KMS-11 (cell line): Measurements from ENCODE around the gene FAM3B.

Experiments
- H2AFZ ChIP-seq: fragments of 200-600 bp; sonication (generic); 2 replicates; pipeline ENCODE4 v1.6.1; 2016; ENCODE audit warnings: antibody characterized with exemption, mixed run types, low read depth
- H3K27ac ChIP-seq: fragments of 200-600 bp; sonication (generic); 2 replicates; pipeline ENCODE4 v1.6.1; 2016; ENCODE audit warnings: mild to moderate bottlenecking, mixed run types
- H3K27me3 ChIP-seq: fragments of 200-600 bp; sonication (generic); 2 replicates; pipeline ENCODE4 v1.6.1; 2017; ENCODE audit warnings: mild to moderate bottlenecking, low read depth, mixed run types, moderate library complexity; ENCODE audit not compliant: insufficient read depth
- H3K36me3 ChIP-seq: fragments of 200-600 bp; sonication (generic); 2 replicates; pipeline ENCODE4 v1.6.1; 2017; ENCODE audit warnings: mild to moderate bottlenecking, mixed run types; ENCODE audit not compliant: insufficient read depth
- H3K4me1 ChIP-seq: fragments of 200-600 bp; sonication (generic); 2 replicates; pipeline ENCODE4 v1.6.1; 2016; ENCODE audit warnings: mild to moderate bottlenecking, low read depth, mixed run types; ENCODE audit not compliant: poor library complexity, severe bottlenecking
- H3K4me2 ChIP-seq: fragments of 200-600 bp; sonication (generic); 2 replicates; pipeline ENCODE4 v1.7.0; 2016; ENCODE audit warnings: mild to moderate bottlenecking, mixed run types
- H3K4me3 ChIP-seq: fragments of 200-600 bp; sonication (generic); IDR thresholded peaks from 2 replicates; pipeline ENCODE4 v1.6.1; 2017; ENCODE audit warnings: low read depth, low read length, mixed read lengths; ENCODE audit not compliant: insufficient read depth
- H3K79me2 ChIP-seq: fragments of 200-600 bp; sonication (generic); 2 replicates; pipeline ENCODE4 v1.6.1; 2016; ENCODE audit warnings: low read depth, mixed run types; ENCODE audit not compliant: insufficient read depth
- H3K9ac ChIP-seq: fragments of 200-600 bp; sonication (generic); 2 replicates; pipeline ENCODE4 v1.6.1; 2016; ENCODE audit warnings: mild to moderate bottlenecking, mixed run types
- H4K20me1 ChIP-seq: fragments of 200-600 bp; sonication (generic); 2 replicates; pipeline ENCODE4 v1.6.1; 2016; ENCODE audit warnings: mild to moderate bottlenecking, mixed run types; ENCODE audit not compliant: insufficient read depth
- CTCF ChIP-seq: fragments of 200-600 bp; sonication (generic); conservative IDR thresholded peaks from 2 replicates; pipeline ENCODE4 v1.6.1; 2017; ENCODE audit warnings: low read depth, mild to moderate bottlenecking, antibody characterized with exemption, low read length, moderate library complexity, mixed read lengths

The FAM3B gene

GRCh38 chr21:41365377-41366107, 48.9 kb downstream of the FAM3B start:
- Histone ChIP-seq H2AFZ (no peak overlapping the region), H3K27ac (no peak overlapping the region), H3K9ac (no peak overlapping the region)

GRCh38 chr21:41366522-41367151, 50.0 kb downstream of the FAM3B start:
- no peaks in the 10 kb centered on the region for H4K20me1 ChIP-seq
- H3K36me3 ChIP-seq: no peaks in the 10 kb centered on the region
- no peak overlapping the region for H3K4me2 ChIP-seq
- H3K4me1 ChIP-seq: peaks cover 18% of the 10 kb centered on the region
- no peaks in the 10 kb centered on the region for H3K79me2 ChIP-seq
- H3K4me3 ChIP-seq: no peak overlapping the region
- no peaks in the 10 kb centered on the region for H3K27me3 ChIP-seq
- no peak for TF ChIP-seq CTCF
- H2AFZ ChIP-seq: no peak overlapping the region
- H3K9ac ChIP-seq: no peak overlapping the region
- no peak overlapping the region for H3K27ac ChIP-seq

More at GRCh38 chr21:41365377-41366107, 48.9 kb downstream of the FAM3B start:
- H3K4me2 ChIP-seq: no peak overlapping the region
- no peaks in the 10 kb centered on the region for H3K27me3 ChIP-seq
- no peaks in the 10 kb centered on the region for H3K36me3 ChIP-seq
- H3K4me1 ChIP-seq: peaks cover 27% of the 10 kb centered on the region
- H3K79me2 ChIP-seq: no peaks in the 10 kb centered on the region
- no peak overlapping the region for H3K4me3 ChIP-seq
- no peaks in the 10 kb centered on the region for H4K20me1 ChIP-seq
- TF ChIP-seq CTCF: no peak

GRCh38 chr21:41367301-41367944, 50.8 kb downstream of the FAM3B start:
- no peak overlapping the region for H2AFZ ChIP-seq
- H3K79me2 ChIP-seq: no peaks in the 10 kb centered on the region
- H3K27ac ChIP-seq: no peak overlapping the region
- peaks cover 10% of the 10 kb centered on the region for H3K4me1 ChIP-seq
- H3K27me3 ChIP-seq: no peaks in the 10 kb centered on the region
- H4K20me1 ChIP-seq: no peaks in the 10 kb centered on the region
- TF ChIP-seq CTCF: no peak
- H3K9ac ChIP-seq: no peak overlapping the region
- no peak overlapping the region for H3K4me2 ChIP-seq
- no peak overlapping the region for H3K4me3 ChIP-seq
- H3K36me3 ChIP-seq: no peaks in the 10 kb centered on the region

GRCh38 chr21:41367945-41368734, 51.5 kb downstream of the FAM3B start:
- Histone ChIP-seq H4K20me1 (no peaks in the 10 kb centered on the region), H3K36me3 (no peaks in the 10 kb centered on the region), H2AFZ (no peak overlapping the region), H3K79me2 (no peaks in the 10 kb centered on the region), H3K27ac (no peak overlapping the region), H3K27me3 (no peaks in the 10 kb centered on the region), H3K9ac (no peak overlapping the region), H3K4me1 (peaks cover 3% of the 10 kb centered on the region), H3K4me3 (no peak overlapping the region), H3K4me2 (no peak overlapping the region)
- TF ChIP-seq CTCF: no peak
